ENCODE measurements around the gene PPP1R10.

The PPP1R10 gene

GRCh38 chr6:30554962-30555815 is 61.9 kb downstream of the PPP1R10 start:
- no peak for DNase-seq

- no peak for DNase-seq
These were observed 62.6 kb downstream of the PPP1R10 start for GRCh38 chr6:30554404-30554803.
